Liver (tissue), 9 donors: Measurements from ENCODE around the gene C2orf49. TPM values are rescaled to one million over a fixed set of nuclear protein-coding genes. Genes with fewer than 3 reads are reported as not detected.

ENCODE experiments used
- DNase-seq: peaks from one replicate; pipeline ENCODE4 v3.0.0-alpha.2; 2017; ENCODE audit warnings: low spot score
- H3K27ac ChIP-seq, 2 donors: one replicate each; pipeline ENCODE4 v1.7.0; 2013; ENCODE audit warnings: inconsistent platforms in 2 of 2, low read length in 2 of 2, control low read depth in 1 of 2, low read depth in 1 of 2, mild to moderate bottlenecking in 1 of 2
- H3K27me3 ChIP-seq, 4 donors: one replicate each; pipeline versions ENCODE4 v1.6.1 to v1.7.0; 2013; ENCODE audit warnings: low read length in 3 of 4, inconsistent platforms in 1 of 4, mild to moderate bottlenecking in 1 of 4, moderate library complexity in 1 of 4; ENCODE audit not compliant: control insufficient read depth in 4 of 4, insufficient read depth in 4 of 4
- H3K36me3 ChIP-seq, 4 donors: one replicate each; pipeline versions ENCODE4 v1.6.1 to v1.7.0; 2013; ENCODE audit warnings: low read length in 3 of 4, mild to moderate bottlenecking in 3 of 4, low read depth in 1 of 4, moderate library complexity in 1 of 4; ENCODE audit not compliant: control insufficient read depth in 4 of 4, insufficient read depth in 3 of 4
- H3K4me1 ChIP-seq, 4 donors: one replicate each; pipeline versions ENCODE4 v1.6.1 to v1.7.0; 2013; ENCODE audit warnings: low read length in 3 of 4, mild to moderate bottlenecking in 3 of 4, moderate library complexity in 1 of 4; ENCODE audit not compliant: control insufficient read depth in 4 of 4, insufficient read depth in 4 of 4
- H3K4me3 ChIP-seq, 3 donors: one replicate each; pipeline versions ENCODE4 v1.6.1 to v1.7.0; 2013; ENCODE audit warnings: low read length in 3 of 3, control low read depth in 1 of 3, low read depth in 1 of 3, mild to moderate bottlenecking in 1 of 3
- H3K9ac ChIP-seq, 2 donors: one replicate each; pipeline ENCODE4 v1.7.0; 2013; ENCODE audit warnings: low read length in 2 of 2, mild to moderate bottlenecking in 2 of 2, moderate library complexity in 2 of 2, control low read depth in 1 of 2, low read depth in 1 of 2
- H3K9me3 ChIP-seq, 4 donors: one replicate each; pipeline versions ENCODE4 v1.6.1 to v1.7.0; 2013; ENCODE audit warnings: low read length in 3 of 4; ENCODE audit not compliant: control insufficient read depth in 4 of 4
- CTCF ChIP-seq: fragments of 150-350 bp; IDR thresholded peaks from 2 replicates; pipeline ENCODE4 v1.5.1; 2017; ENCODE audit warnings: improper control_type of control experiment, low read depth, low read length; ENCODE audit not compliant: missing input control
- FOXA1 ChIP-seq: IDR thresholded peaks from 2 replicates; pipeline ENCODE4 v1.6.1; 2016; ENCODE audit warnings: antibody characterized with exemption
- FOXA2 ChIP-seq: IDR thresholded peaks from 2 replicates; pipeline ENCODE4 v1.6.1; 2016; ENCODE audit warnings: antibody characterized with exemption
- GABPA ChIP-seq, 2 donors: IDR thresholded peaks in 1 of 2; conservative IDR thresholded peaks in 1 of 2; 2 replicates each; pipeline ENCODE4 v1.6.1; 2016; ENCODE audit warnings: antibody characterized with exemption in 2 of 2, mild to moderate bottlenecking in 1 of 2, moderate library complexity in 1 of 2
- HNF4A ChIP-seq, 2 donors: conservative IDR thresholded peaks; 2 replicates each; pipeline ENCODE4 v1.6.1; 2016; ENCODE audit warnings: antibody characterized with exemption in 2 of 2, mild to moderate bottlenecking in 2 of 2
- RAD21 ChIP-seq, 2 donors: IDR thresholded peaks; 2 replicates each; pipeline ENCODE4 v1.6.1; 2016; ENCODE audit warnings: antibody characterized with exemption in 2 of 2, mild to moderate bottlenecking in 2 of 2
- REST ChIP-seq: IDR thresholded peaks from 2 replicates; pipeline ENCODE4 v1.6.1; 2016; ENCODE audit warnings: antibody characterized with exemption, mild to moderate bottlenecking
- RXRA ChIP-seq, 2 donors: IDR thresholded peaks; 2 replicates each; pipeline ENCODE4 v1.6.1; 2017 to 2018; ENCODE audit warnings: antibody characterized with exemption in 2 of 2, mild to moderate bottlenecking in 1 of 2
- SP1 ChIP-seq: IDR thresholded peaks from 2 replicates; pipeline ENCODE4 v1.6.1; 2018; ENCODE audit warnings: antibody characterized with exemption, mild to moderate bottlenecking
- TAF1 ChIP-seq: conservative IDR thresholded peaks from 2 replicates; pipeline ENCODE4 v1.6.1; 2016; ENCODE audit warnings: antibody characterized with exemption, mild to moderate bottlenecking
- YY1 ChIP-seq: IDR thresholded peaks from 2 replicates; pipeline ENCODE4 v1.6.1; 2016; ENCODE audit warnings: antibody characterized with exemption, mild to moderate bottlenecking
- WGBS: extraction: QIAGEN DNeasy Blood & Tissue Kit; methylation state at CpG from one replicate; pipeline ENCODE4 v1.1.7; 2013; 5-methylcytosine and 5-hydroxymethylcytosine counted together
- polyA plus RNA-seq, 2 donors: library from polyadenylated mRNA; stranded (reverse) in 1 of 2; unstranded in 1 of 2; fragments of 200-250 nt in 1 of 2; fragments of >200 nt in 1 of 2; fragmentation: Nextera tagmentation in 1 of 2; extraction: Ambion mirVana in 1 of 2; gene quantifications; one replicate each; pipeline versions ENCODE4 v1.2.1 to v1.2.3, GENCODE V29; 2013 to 2015
- total RNA-seq, 2 donors: library from RNA; depleted of rRNA; stranded (reverse); fragments of >200 nt; gene quantifications; one replicate each; pipeline ENCODE4 v1.2.3, GENCODE V29; 2014
- TF ChIP-seq, protein P1 (sequence below): IDR thresholded peaks from 2 replicates; pipeline ENCODE4 v1.6.1; 2016; ENCODE audit warnings: antibody characterized with exemption
- TF ChIP-seq, protein P2 (sequence below): IDR thresholded peaks from 2 replicates; pipeline ENCODE4 v1.6.1; 2016; ENCODE audit warnings: antibody characterized with exemption
- TF ChIP-seq, protein P3 (sequence below): IDR thresholded peaks from 2 replicates; pipeline ENCODE4 v1.6.1; 2016; ENCODE audit warnings: antibody characterized with exemption
- donor health status: healthy.
- donor health status: healthy.
- donor health status: healthy.
- donor health status: healthy.
- donor health status: healthy.

C2orf49 gene
- total and polyA plus RNA-seq, 4 donors = 3.3 to 8.2 (median 8.1) TPM

DNA sequence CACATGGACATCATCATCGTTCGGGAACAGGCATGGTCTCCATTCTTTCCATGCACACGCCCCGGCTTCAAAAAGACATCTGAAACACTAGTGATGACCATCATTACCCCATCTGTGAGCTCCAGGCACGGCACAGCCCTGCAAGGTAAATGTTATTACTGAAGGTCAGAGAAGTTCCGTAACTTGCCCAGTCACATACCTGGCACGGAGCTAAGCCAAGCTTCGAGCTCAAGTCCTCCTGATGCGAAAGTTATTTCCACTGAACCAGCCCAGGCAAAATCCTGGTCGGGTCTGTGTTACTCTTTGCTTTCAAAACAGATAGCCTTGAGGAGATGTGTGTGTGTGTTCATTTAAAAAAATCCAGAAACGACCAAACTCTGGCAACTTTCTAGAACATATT, 38.7 kb downstream of the C2orf49 start:
- 88% methylated on average over 11 of the region's 11 CpGs for WGBS
- H3K27me3 ChIP-seq = no peaks in the 10 kb centered on the region
- TF ChIP-seq HNF4A (conservative IDR thresholded peaks at IDR 0.05) (no peak), FOXA2 (no peak), CTCF (no peak), FOXA1 (no peak), REST (no peak), RAD21 (IDR thresholded peaks at IDR 0.05) (no peak)
- TF ChIP-seq, protein P1, sequence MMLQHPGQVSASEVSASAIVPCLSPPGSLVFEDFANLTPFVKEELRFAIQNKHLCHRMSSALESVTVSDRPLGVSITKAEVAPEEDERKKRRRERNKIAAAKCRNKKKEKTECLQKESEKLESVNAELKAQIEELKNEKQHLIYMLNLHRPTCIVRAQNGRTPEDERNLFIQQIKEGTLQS = no peak
- no peak overlapping the region for H3K9ac ChIP-seq
- H3K4me3 ChIP-seq = no peak overlapping the region
- DNase-seq = no peak
- peaks cover 0 to 5% (median 0%) of the 10 kb centered on the region in 4 donors for H3K4me1 ChIP-seq
- no peak overlapping the region for H3K27ac ChIP-seq
- H3K9me3 ChIP-seq = no peaks in the 10 kb centered on the region
- peaks cover 0 to 2% (median 0%) of the 10 kb centered on the region in 4 donors for H3K36me3 ChIP-seq

DNA sequence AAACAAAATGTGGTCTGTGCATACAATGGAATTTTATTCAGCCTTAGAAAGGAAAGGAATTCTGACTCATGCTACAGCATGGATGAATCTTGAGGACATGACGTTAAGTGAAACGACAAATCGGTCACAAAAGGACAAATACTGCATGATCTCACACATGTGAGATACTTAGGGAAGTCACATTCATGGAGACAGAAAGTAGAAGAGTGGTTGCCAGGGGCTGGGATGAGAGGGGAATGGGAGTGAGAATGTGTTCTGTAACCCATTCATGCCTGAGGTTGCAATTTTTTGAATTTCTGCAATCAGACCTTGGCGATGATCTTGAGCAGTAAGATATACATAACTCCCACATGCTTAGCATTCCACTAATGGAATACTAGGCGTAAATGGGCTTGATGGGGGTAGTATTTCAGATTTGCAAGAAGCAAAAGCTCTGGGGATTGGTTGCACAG, 39.5 kb downstream of the C2orf49 start:
- no peak overlapping the region for H3K27ac ChIP-seq

More for the DNA sequence above, 39.5 kb downstream of the C2orf49 start:
- no peak overlapping the region for H3K9ac ChIP-seq
- WGBS = 90% methylated on average over 5 of the region's 5 CpGs
- H3K4me3 ChIP-seq = no peak overlapping the region
- H3K27me3 ChIP-seq = no peaks in the 10 kb centered on the region
- TF ChIP-seq, protein P2, sequence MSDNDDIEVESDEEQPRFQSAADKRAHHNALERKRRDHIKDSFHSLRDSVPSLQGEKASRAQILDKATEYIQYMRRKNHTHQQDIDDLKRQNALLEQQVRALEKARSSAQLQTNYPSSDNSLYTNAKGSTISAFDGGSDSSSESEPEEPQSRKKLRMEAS = no peak
- TF ChIP-seq FOXA1 (no peak), SP1 (no peak), GABPA (IDR thresholded peaks at IDR 0.05 in 1 of 2, conservative IDR thresholded peaks at IDR 0.05 in 1 of 2) (no peak), TAF1 (no peak), HNF4A (conservative IDR thresholded peaks at IDR 0.05) (no peak), YY1 (no peak), RXRA (IDR thresholded peaks at IDR 0.05) (no peak), RAD21 (IDR thresholded peaks at IDR 0.05) (no peak)
- TF ChIP-seq, protein P3, sequence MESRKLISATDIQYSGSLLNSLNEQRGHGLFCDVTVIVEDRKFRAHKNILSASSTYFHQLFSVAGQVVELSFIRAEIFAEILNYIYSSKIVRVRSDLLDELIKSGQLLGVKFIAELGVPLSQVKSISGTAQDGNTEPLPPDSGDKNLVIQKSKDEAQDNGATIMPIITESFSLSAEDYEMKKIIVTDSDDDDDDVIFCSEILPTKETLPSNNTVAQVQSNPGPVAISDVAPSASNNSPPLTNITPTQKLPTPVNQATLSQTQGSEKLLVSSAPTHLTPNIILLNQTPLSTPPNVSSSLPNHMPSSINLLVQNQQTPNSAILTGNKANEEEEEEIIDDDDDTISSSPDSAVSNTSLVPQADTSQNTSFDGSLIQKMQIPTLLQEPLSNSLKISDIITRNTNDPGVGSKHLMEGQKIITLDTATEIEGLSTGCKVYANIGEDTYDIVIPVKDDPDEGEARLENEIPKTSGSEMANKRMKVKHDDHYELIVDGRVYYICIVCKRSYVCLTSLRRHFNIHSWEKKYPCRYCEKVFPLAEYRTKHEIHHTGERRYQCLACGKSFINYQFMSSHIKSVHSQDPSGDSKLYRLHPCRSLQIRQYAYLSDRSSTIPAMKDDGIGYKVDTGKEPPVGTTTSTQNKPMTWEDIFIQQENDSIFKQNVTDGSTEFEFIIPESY = no peak
- H3K9me3 ChIP-seq = no peaks in the 10 kb centered on the region
- DNase-seq = no peak
- peaks cover 0 to 2% (median 0%) of the 10 kb centered on the region in 4 donors for H3K36me3 ChIP-seq
- peaks cover 0 to 5% (median 0%) of the 10 kb centered on the region in 4 donors for H3K4me1 ChIP-seq
